HG02571 (cell line): ENCODE results near the gene GALNT9.
"Not testable (repeated sequence)": the region's sequence is repeated elsewhere in the genome, so short reads cannot be mapped to it uniquely, and the experiment has no call there.

ENCODE experiments used
- ATAC-seq: cut with Tn5 transposase; IDR thresholded peaks from one replicate; pipeline ENCODE4 v1.9.1; 2021; ENCODE audit warnings: mild to moderate bottlenecking, moderate library complexity; ENCODE audit not compliant: unreplicated experiment

Gene GALNT9

DNA sequence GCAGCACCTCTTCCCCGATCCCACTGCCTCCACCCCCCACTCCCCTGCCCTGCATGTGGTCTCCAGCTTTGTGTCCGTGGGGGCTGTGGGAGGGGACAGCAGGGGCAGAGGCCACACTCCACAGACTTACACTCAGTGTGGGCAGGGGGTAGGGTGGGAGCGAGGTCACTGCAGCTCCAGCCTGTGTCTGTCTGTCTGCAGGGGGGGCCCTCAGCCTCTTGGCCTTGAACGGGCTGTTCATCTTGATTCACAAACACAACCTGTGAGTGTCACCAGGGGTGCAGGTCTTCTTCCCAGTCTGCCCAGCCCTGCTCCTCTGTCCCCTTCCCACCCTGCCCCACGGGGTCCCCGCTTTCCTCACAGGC is 178.6 kb downstream of the GALNT9 start:
- no peak for ATAC-seq

DNA sequence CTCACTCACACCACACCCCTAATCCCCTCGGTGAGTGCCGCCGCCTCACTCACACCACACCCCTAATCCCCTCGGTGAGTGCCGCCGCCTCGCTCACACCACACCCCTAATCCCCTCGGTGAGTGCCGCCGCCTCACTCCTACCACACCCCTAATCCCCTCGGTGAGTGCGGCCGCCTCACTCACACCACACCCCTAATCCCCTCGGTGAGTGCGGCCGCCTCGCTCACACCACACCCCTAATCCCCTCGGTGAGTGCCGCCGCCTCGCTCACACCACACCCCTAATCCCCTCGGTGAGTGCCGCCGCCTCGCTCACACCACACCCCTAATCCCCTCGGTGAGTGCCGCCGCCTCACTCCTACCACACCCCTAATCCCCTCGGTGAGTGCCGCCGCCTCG is 179.9 kb downstream of the GALNT9 start:
- not testable (repeated sequence) for ATAC-seq

GRCh38 chr12:132148368-132149045 is 180.9 kb downstream of the GALNT9 start:
- ATAC-seq, result no peak

DNA sequence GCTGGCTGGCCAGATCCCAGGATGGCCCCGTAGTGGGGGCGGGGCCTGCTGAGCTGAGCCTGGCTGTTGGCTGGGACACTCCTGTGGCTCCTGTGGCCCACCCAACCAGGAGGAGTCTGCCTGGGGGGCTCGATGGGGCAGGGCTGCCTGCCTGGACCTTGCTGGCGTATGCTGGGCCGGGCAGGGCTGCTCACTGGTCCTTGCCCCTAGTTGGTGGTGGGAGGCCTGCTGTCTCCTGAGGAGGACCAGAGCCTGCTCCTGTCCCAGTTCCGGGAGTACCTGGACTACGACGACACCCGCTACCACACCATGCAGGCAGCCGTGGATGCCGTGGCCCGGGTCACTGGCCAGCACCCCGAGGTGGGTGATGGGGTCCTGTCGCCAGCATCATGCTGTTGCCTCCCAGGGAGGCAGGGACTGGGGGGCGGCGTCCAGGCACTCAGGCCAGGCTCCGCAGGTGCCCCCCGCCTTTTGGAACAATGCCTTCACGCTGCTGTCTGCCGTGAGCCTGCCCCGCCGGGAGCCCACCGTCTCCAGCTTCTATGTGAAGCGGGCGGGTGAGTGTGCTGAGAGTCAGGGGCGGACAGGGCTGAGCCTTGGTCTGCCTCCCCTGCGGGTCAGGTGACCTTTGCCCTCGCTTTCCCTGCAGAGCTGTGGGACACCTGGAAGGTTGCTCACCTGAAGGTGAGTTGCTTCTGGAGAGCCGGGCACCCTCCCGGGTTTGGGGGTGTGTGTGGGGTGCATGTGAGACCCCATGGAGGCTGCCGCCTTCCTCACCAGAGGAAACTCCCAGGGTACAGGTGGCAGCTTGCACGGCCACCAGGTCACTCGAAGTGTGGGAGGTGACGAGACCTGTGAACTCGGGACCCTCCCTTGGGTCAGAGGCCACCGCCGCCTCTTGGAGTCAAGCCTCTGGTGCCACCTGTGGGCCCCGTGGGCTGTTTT is 181.7 kb downstream of the GALNT9 start:
- ATAC-seq, result no peak

DNA sequence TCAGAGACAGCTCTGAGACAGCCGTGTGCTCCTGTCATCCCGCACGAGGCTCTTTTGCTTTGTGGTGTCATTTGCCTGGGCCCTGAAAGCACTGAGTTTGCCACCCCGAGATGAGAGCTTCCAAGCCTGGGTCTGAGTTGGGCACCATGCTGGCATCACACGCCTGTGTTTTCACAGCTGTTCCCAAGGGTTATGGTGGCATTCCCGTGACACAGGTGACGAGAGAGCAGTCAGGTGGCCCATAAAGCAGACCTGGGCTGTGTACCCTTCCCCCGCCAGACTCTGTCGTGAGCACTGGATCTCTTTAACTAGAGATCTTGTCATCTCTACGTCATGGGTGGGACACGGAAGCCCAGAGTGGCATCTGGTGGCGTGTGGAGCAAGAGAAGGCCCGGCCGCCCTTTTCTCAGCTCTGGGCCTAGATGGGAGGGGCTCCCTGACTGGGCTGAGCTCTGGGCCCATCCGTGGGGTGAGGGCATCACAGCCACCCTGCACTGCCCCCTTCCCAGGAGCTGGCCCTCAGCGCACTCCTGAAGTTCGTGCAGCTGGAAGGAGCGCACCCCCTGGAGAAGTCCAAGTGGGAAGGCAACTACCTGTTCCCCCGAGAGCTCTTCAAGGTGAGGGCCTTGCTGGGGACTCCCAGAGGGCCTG is 182.5 kb downstream of the GALNT9 start:
- ATAC-seq, result no peak
